Liver (tissue), 3 donors: ENCODE results near the gene S100A2.

Experiments used
- CTCF ChIP-seq: fragments of 150-350 bp; IDR thresholded peaks from 2 replicates; pipeline ENCODE4 v1.5.1; 2017; ENCODE audit warnings: improper control_type of control experiment, low read depth, low read length; ENCODE audit not compliant: missing input control
- FOXA1 ChIP-seq: IDR thresholded peaks from 2 replicates; pipeline ENCODE4 v1.6.1; 2016; ENCODE audit warnings: antibody characterized with exemption
- GABPA ChIP-seq, 2 donors: IDR thresholded peaks in 1 of 2; conservative IDR thresholded peaks in 1 of 2; 2 replicates each; pipeline ENCODE4 v1.6.1; 2016; ENCODE audit warnings: antibody characterized with exemption in 2 of 2, mild to moderate bottlenecking in 1 of 2, moderate library complexity in 1 of 2
- JUND ChIP-seq, 2 donors: IDR thresholded peaks; 2 replicates each; pipeline ENCODE4 v1.6.1; 2016; ENCODE audit warnings: antibody characterized with exemption in 2 of 2
- MAX ChIP-seq: IDR thresholded peaks from 2 replicates; pipeline ENCODE4 v1.6.1; 2016; ENCODE audit warnings: antibody characterized with exemption
- NR2F2 ChIP-seq: IDR thresholded peaks from 2 replicates; pipeline ENCODE4 v1.6.1; 2016; ENCODE audit warnings: antibody characterized with exemption
- RAD21 ChIP-seq, 2 donors: IDR thresholded peaks; 2 replicates each; pipeline ENCODE4 v1.6.1; 2016; ENCODE audit warnings: antibody characterized with exemption in 2 of 2, mild to moderate bottlenecking in 2 of 2
- REST ChIP-seq: IDR thresholded peaks from 2 replicates; pipeline ENCODE4 v1.6.1; 2016; ENCODE audit warnings: antibody characterized with exemption, mild to moderate bottlenecking
- RXRA ChIP-seq, 2 donors: IDR thresholded peaks; 2 replicates each; pipeline ENCODE4 v1.6.1; 2017 to 2018; ENCODE audit warnings: antibody characterized with exemption in 2 of 2, mild to moderate bottlenecking in 1 of 2
- SP1 ChIP-seq: IDR thresholded peaks from 2 replicates; pipeline ENCODE4 v1.6.1; 2018; ENCODE audit warnings: antibody characterized with exemption, mild to moderate bottlenecking
- TAF1 ChIP-seq: conservative IDR thresholded peaks from 2 replicates; pipeline ENCODE4 v1.6.1; 2016; ENCODE audit warnings: antibody characterized with exemption, mild to moderate bottlenecking
- YY1 ChIP-seq: IDR thresholded peaks from 2 replicates; pipeline ENCODE4 v1.6.1; 2016; ENCODE audit warnings: antibody characterized with exemption, mild to moderate bottlenecking
- ZBTB33 ChIP-seq: IDR thresholded peaks from 2 replicates; pipeline ENCODE4 v1.6.1; 2016; ENCODE audit warnings: antibody characterized with exemption
- donor health status: healthy.
- donor health status: healthy.

- no peak for TF ChIP-seq REST
- TF ChIP-seq JUND (IDR thresholded peaks at IDR 0.05) = no peak
- no peak for TF ChIP-seq MAX
- no peak for TF ChIP-seq CTCF
- no peak for TF ChIP-seq GABPA (IDR thresholded peaks at IDR 0.05 in 1 of 2, conservative IDR thresholded peaks at IDR 0.05 in 1 of 2)
- no peak for TF ChIP-seq ZBTB33
- TF ChIP-seq RXRA (IDR thresholded peaks at IDR 0.05) = no peak
- TF ChIP-seq FOXA1 = no peak
- TF ChIP-seq YY1 = no peak
- TF ChIP-seq TAF1 = no peak
- no peak for TF ChIP-seq RAD21 (IDR thresholded peaks at IDR 0.05)
- no peak for TF ChIP-seq SP1
- no peak for TF ChIP-seq NR2F2
These were observed 46.6 kb upstream of the S100A2 start for GRCh38 chr1:153612111-153612754.
